Muscle layer of colon (tissue), 2 donors: ENCODE results near the gene SHD.
"Not testable (repeated sequence)": the region's sequence is repeated elsewhere in the genome, so short reads cannot be mapped to it uniquely, and the experiment has no call there.

Experiments used
- H3K27ac ChIP-seq: one replicate; pipeline ENCODE4 v1.7.0; 2013; ENCODE audit warnings: low read depth, mild to moderate bottlenecking, low read length, moderate library complexity
- H3K27me3 ChIP-seq, 2 donors: one replicate each; pipeline ENCODE4 v1.7.0; 2013; ENCODE audit warnings: low read length in 2 of 2, mild to moderate bottlenecking in 2 of 2; ENCODE audit not compliant: insufficient read depth in 2 of 2, control insufficient read depth in 1 of 2
- H3K36me3 ChIP-seq: one replicate; pipeline ENCODE4 v1.7.0; 2013; ENCODE audit warnings: mild to moderate bottlenecking, low read length; ENCODE audit not compliant: insufficient read depth
- H3K4me1 ChIP-seq: one replicate; pipeline ENCODE4 v1.7.0; 2013; ENCODE audit warnings: mild to moderate bottlenecking, low read length; ENCODE audit not compliant: insufficient read depth
- H3K4me3 ChIP-seq, 2 donors: one replicate each; pipeline ENCODE4 v1.7.0; 2013; ENCODE audit warnings: low read length in 2 of 2, low read depth in 1 of 2, mild to moderate bottlenecking in 1 of 2, moderate library complexity in 1 of 2
- H3K9ac ChIP-seq: one replicate; pipeline ENCODE4 v1.7.0; 2013; ENCODE audit warnings: low read length
- H3K9me3 ChIP-seq: one replicate; pipeline ENCODE4 v1.7.0; 2013; ENCODE audit warnings: mild to moderate bottlenecking, low read length
- donor health status: abdominal sarcoma.
- donor health status: Adenocarcinoma of cecum.

Gene SHD

GRCh38 chr19:4245938-4246337, 33.1 kb upstream of the SHD start:
- not testable (repeated sequence) for H3K9me3 ChIP-seq, H3K9ac ChIP-seq, H3K27me3 ChIP-seq, H3K27ac ChIP-seq, H3K4me3 ChIP-seq
- Histone ChIP-seq H3K36me3 (peaks cover 12% of the 10 kb centered on the region), H3K4me1 (peaks cover 11% of the 10 kb centered on the region)

DNA sequence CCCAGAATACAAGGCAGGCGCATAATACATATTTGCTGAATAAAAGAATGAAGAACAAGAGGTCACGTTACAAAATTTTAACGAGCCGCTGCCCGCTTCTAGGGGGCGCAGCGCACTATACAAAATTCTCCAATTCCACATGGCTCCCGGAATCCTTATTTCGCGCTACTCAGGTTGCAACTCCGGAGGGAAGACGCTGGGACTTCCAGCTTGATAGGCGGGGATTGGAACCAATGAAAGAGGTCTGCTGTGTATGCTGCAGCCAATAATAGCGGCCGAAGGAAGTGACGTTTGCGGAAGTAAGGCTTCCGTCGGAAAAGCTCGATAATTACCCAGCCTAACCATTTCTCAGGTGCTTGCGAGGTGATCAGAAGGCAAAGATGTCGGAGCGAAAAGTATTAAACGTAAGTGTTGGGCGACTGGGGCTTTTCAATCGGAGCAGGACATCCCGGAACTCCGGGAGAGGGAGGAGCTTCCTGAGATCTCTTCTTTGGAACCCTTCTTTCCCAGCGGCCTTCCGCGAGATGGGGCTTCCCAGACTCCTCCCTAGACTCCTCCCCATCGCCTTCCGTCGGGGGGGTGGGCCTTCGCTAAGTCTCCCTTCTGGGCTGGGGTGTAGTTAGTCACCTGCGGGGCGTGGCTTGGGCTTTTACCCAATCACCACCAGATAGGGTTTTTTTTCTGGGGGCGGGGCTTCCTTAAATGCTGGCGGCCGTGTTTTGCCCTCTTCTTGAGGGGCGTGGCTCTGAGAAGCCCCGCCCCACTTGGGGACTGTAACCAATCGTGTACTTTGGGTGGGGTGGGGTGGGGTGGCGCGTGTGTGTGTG, 32.1 kb upstream of the SHD start, which contains the start of gene YJU2:
Gene YJU2 (plus strand): TSS at position 314 of the 827 bp plus-strand sequence. CDS start 67 bp downstream, at position 381.
- no peaks in the 10 kb centered on the region for H3K27me3 ChIP-seq
- peaks cover 22% of the 10 kb centered on the region for H3K36me3 ChIP-seq
- peak within 1 kb of the TSS; percentile 62 to 73 for H3K4me3 ChIP-seq
- H3K9ac ChIP-seq = peak within 1 kb of the TSS; percentile 57
- H3K4me1 ChIP-seq = peaks cover 11% of the 10 kb centered on the region
- H3K9me3 ChIP-seq = no peaks in the 10 kb centered on the region
- peak within 1 kb of the TSS; percentile 81 for H3K27ac ChIP-seq

GRCh38 chr19:4256563-4256962, 22.5 kb upstream of the SHD start:
- H3K4me3 ChIP-seq = no peak overlapping the region
- peaks cover 41% of the 10 kb centered on the region for H3K36me3 ChIP-seq
- H3K27me3 ChIP-seq = no peaks in the 10 kb centered on the region
- H3K9me3 ChIP-seq = no peaks in the 10 kb centered on the region
- no peak overlapping the region for H3K27ac ChIP-seq
- H3K9ac ChIP-seq = no peak overlapping the region
- no peaks in the 10 kb centered on the region for H3K4me1 ChIP-seq

- H3K9ac ChIP-seq = no peak overlapping the region
- peaks cover 38% of the 10 kb centered on the region for H3K36me3 ChIP-seq
- H3K27me3 ChIP-seq = no peaks in the 10 kb centered on the region
- no peak overlapping the region for H3K27ac ChIP-seq
- H3K4me3 ChIP-seq = no peak overlapping the region
- no peaks in the 10 kb centered on the region for H3K4me1 ChIP-seq
- no peaks in the 10 kb centered on the region for H3K9me3 ChIP-seq
These were observed 22.0 kb upstream of the SHD start for GRCh38 chr19:4257025-4257424.

- H3K4me3 ChIP-seq = no peak overlapping the region
- H3K27ac ChIP-seq = no peak overlapping the region
- H3K36me3 ChIP-seq = peaks cover 41% of the 10 kb centered on the region
- no peaks in the 10 kb centered on the region for H3K9me3 ChIP-seq
- H3K27me3 ChIP-seq = no peaks in the 10 kb centered on the region
- no peaks in the 10 kb centered on the region for H3K4me1 ChIP-seq
- H3K9ac ChIP-seq = no peak overlapping the region
These were observed 20.9 kb upstream of the SHD start for GRCh38 chr19:4258181-4258580.

- Histone ChIP-seq H3K9ac (no peak overlapping the region), H3K27ac (no peak overlapping the region), H3K4me1 (no peaks in the 10 kb centered on the region), H3K27me3 (no peaks in the 10 kb centered on the region), H3K36me3 (peaks cover 30% of the 10 kb centered on the region), H3K9me3 (no peaks in the 10 kb centered on the region), H3K4me3 (no peak overlapping the region)
These were observed 18.4 kb upstream of the SHD start for GRCh38 chr19:4260613-4261191.

DNA sequence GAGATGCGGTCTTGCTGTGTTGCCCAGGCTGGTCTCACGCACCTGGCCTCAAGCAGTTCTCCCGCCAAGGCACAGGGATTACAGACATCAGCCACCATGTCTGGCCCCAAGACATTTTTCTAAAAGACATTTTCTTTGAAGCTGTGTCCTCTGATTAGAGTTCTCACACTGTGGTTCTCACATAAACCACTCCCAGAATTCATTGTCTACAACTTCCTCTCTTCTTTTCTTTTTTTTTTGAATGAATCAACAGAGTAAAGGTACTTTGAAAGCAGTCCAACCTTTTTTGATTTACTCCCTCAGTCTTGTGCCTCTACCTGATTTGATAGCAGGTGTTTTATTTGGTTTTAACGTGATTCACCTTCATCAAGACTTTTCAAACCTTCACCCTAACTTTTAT, 14.3 kb upstream of the SHD start:
- Histone ChIP-seq H3K9ac (no peak overlapping the region), H3K36me3 (peaks cover 41% of the 10 kb centered on the region), H3K4me3 (no peak overlapping the region), H3K27me3 (no peaks in the 10 kb centered on the region), H3K4me1 (no peaks in the 10 kb centered on the region), H3K27ac (no peak overlapping the region), H3K9me3 (no peaks in the 10 kb centered on the region)

- H3K36me3 ChIP-seq = peaks cover 35% of the 10 kb centered on the region
- no peak overlapping the region for H3K4me3 ChIP-seq
- H3K4me1 ChIP-seq = no peaks in the 10 kb centered on the region
- no peaks in the 10 kb centered on the region for H3K9me3 ChIP-seq
- no peak overlapping the region for H3K27ac ChIP-seq
- no peaks in the 10 kb centered on the region for H3K27me3 ChIP-seq
- no peak overlapping the region for H3K9ac ChIP-seq
These were observed 12.6 kb upstream of the SHD start for GRCh38 chr19:4266253-4267000.

GRCh38 chr19:4267101-4267900, 11.8 kb upstream of the SHD start:
- H3K27ac ChIP-seq = no peak overlapping the region
- no peaks in the 10 kb centered on the region for H3K4me1 ChIP-seq
- H3K36me3 ChIP-seq = peaks cover 34% of the 10 kb centered on the region
- no peak overlapping the region for H3K4me3 ChIP-seq
- no peak overlapping the region for H3K9ac ChIP-seq
- H3K9me3 ChIP-seq = no peaks in the 10 kb centered on the region
- no peaks in the 10 kb centered on the region for H3K27me3 ChIP-seq

GRCh38 chr19:4267901-4268815, 10.9 kb upstream of the SHD start:
- peaks cover 27% of the 10 kb centered on the region for H3K36me3 ChIP-seq
- H3K9ac ChIP-seq = no peak overlapping the region
- H3K27ac ChIP-seq = no peak overlapping the region
- no peaks in the 10 kb centered on the region for H3K4me1 ChIP-seq
- no peak overlapping the region for H3K4me3 ChIP-seq
- no peaks in the 10 kb centered on the region for H3K27me3 ChIP-seq
- H3K9me3 ChIP-seq = no peaks in the 10 kb centered on the region
